GM23338 (cell line): Measurements from ENCODE around the gene TECPR2. TPM values are rescaled to one million over a fixed set of nuclear protein-coding genes. Genes with fewer than 3 reads are reported as not detected.

Source experiments
- ATAC-seq: fragments of 200-7000 bp; cut with Tn5 transposase; 3 replicates; pipeline ENCODE4 v1.9.1; 2020
- DNase-seq: peaks from one replicate; pipeline ENCODE4 v3.0.0-alpha.2; 2015; ENCODE audit warnings: low spot score
- H2AFZ ChIP-seq: fragments of 200-600 bp; sonication (generic); 2 replicates; pipeline ENCODE4 v1.8.0; 2016; ENCODE audit warnings: antibody characterized with exemption, mild to moderate bottlenecking, moderate library complexity
- H3F3A ChIP-seq: fragments of 200-600 bp; sonication (generic); replicated peaks from 2 replicates; pipeline ENCODE4 v1.8.0; 2017; ENCODE audit warnings: antibody characterized with exemption, mixed run types, low read depth
- H3K27ac ChIP-seq: fragments of 200-600 bp; sonication (generic); 2 replicates; pipeline ENCODE4 v1.6.1; 2016; ENCODE audit warnings: low read depth
- H3K27me3 ChIP-seq: fragments of 200-600 bp; sonication (generic); 2 replicates; pipeline ENCODE4 v1.8.0; 2016; ENCODE audit warnings: mild to moderate bottlenecking, mixed run types, moderate library complexity; ENCODE audit not compliant: insufficient read depth
- H3K36me3 ChIP-seq: fragments of 200-600 bp; sonication (generic); 2 replicates; pipeline ENCODE4 v1.8.0; 2016; ENCODE audit warnings: mild to moderate bottlenecking; ENCODE audit not compliant: insufficient read depth
- H3K4me1 ChIP-seq: fragments of 200-600 bp; sonication (generic); 2 replicates; pipeline ENCODE4 v1.8.0; 2016; ENCODE audit warnings: mild to moderate bottlenecking, moderate library complexity; ENCODE audit not compliant: insufficient read depth
- H3K4me2 ChIP-seq: fragments of 200-600 bp; sonication (generic); 2 replicates; pipeline ENCODE4 v1.7.1; 2017; ENCODE audit warnings: mixed run types
- H3K4me3 ChIP-seq: fragments of 200-600 bp; sonication (generic); 2 replicates; pipeline ENCODE4 v1.6.1; 2016; ENCODE audit warnings: mixed run types
- H3K79me2 ChIP-seq: fragments of 200-600 bp; sonication (generic); replicated peaks from 2 replicates; pipeline ENCODE4 v1.8.0; 2017; ENCODE audit warnings: mild to moderate bottlenecking; ENCODE audit not compliant: insufficient read depth
- H3K9me2 ChIP-seq: fragments of 200-600 bp; sonication (generic); 2 replicates; pipeline ENCODE4 v1.8.0; 2017; ENCODE audit not compliant: insufficient read depth
- H4K20me1 ChIP-seq: fragments of 200-600 bp; sonication (generic); replicated peaks from 2 replicates; pipeline ENCODE4 v1.8.0; 2017; ENCODE audit warnings: mild to moderate bottlenecking; ENCODE audit not compliant: insufficient read depth
- H3K27ac Mint-ChIP-seq: 2 replicates; pipeline ENCODE4 v1.8.0; 2020; ENCODE audit warnings: inconsistent platforms, mild to moderate bottlenecking, moderate library complexity, mixed read lengths
- H3K27me3 Mint-ChIP-seq: 3 replicates; pipeline ENCODE4 v1.8.0; 2022; ENCODE audit warnings: low read depth, mild to moderate bottlenecking, moderate library complexity, mixed read lengths, inconsistent platforms; ENCODE audit not compliant: insufficient read depth, poor library complexity
- H3K36me3 Mint-ChIP-seq: 3 replicates; pipeline ENCODE4 v1.8.0; 2021; ENCODE audit warnings: low read depth, mild to moderate bottlenecking, inconsistent platforms, moderate library complexity, mixed read lengths
- H3K4me1 Mint-ChIP-seq: 3 replicates; pipeline ENCODE4 v1.8.0; 2020; ENCODE audit warnings: mild to moderate bottlenecking, inconsistent platforms, mixed read lengths
- H3K4me3 Mint-ChIP-seq: 3 replicates; pipeline ENCODE4 v1.8.0; 2021; ENCODE audit warnings: moderate library complexity, mild to moderate bottlenecking, inconsistent platforms, mixed read lengths
- H3K9me3 Mint-ChIP-seq: 3 replicates; pipeline ENCODE4 v1.8.0; 2020; ENCODE audit warnings: moderate library complexity, mild to moderate bottlenecking, inconsistent platforms, mixed read lengths
- CREB1 ChIP-seq: fragments of 250-450 bp; sonication (Bioruptor Pico); IDR thresholded peaks from 2 replicates; pipeline ENCODE4 v1.5.0; 2020; ENCODE audit warnings: low read depth, mild to moderate bottlenecking, moderate library complexity
- CTCF ChIP-seq, 2 experiments: fragments of 200-600 bp in 1 of 2; sonication (generic) in 1 of 2; conservative IDR thresholded peaks; 2 replicates each; pipeline versions ENCODE4 v1.5.1 to v1.6.1; 2016 to 2017; ENCODE audit warnings: antibody characterized with exemption in 2 of 2, low read depth in 2 of 2, mild to moderate bottlenecking in 2 of 2, moderate library complexity in 1 of 2
- EZH2 ChIP-seq: fragments of 200-600 bp; sonication (generic); IDR thresholded peaks from one replicate; pipeline ENCODE4 v1.8.0; 2017; ENCODE audit warnings: antibody characterized with exemption, mild to moderate bottlenecking, low read depth; ENCODE audit not compliant: unreplicated experiment
- EZH2phosphoT487 ChIP-seq: fragments of 200-600 bp; sonication (generic); IDR thresholded peaks from one replicate; pipeline ENCODE4 v1.8.1; 2018; ENCODE audit warnings: antibody characterized with exemption; ENCODE audit not compliant: unreplicated experiment
- JUNB ChIP-seq: IDR thresholded peaks from one replicate; pipeline ENCODE4 v1.6.1; 2016; ENCODE audit warnings: antibody characterized with exemption; ENCODE audit not compliant: unreplicated experiment
- NANOG ChIP-seq: IDR thresholded peaks from 2 replicates; pipeline ENCODE4 v1.6.1; 2016; ENCODE audit warnings: antibody characterized with exemption, borderline replicate concordance
- POLR2AphosphoS5 ChIP-seq: IDR thresholded peaks from 2 replicates; pipeline ENCODE4 v1.6.1; 2016; ENCODE audit warnings: antibody characterized with exemption, low read depth
- STAT1 ChIP-seq: IDR thresholded peaks from one replicate; pipeline ENCODE4 v1.6.1; 2016; ENCODE audit warnings: antibody characterized with exemption; ENCODE audit not compliant: unreplicated experiment
- ZNF114 ChIP-seq: fragments of 250-450 bp; sonication (Bioruptor Pico); IDR thresholded peaks from 2 replicates; pipeline ENCODE4 v1.5.0; 2020; ENCODE audit warnings: mild to moderate bottlenecking, moderate library complexity
- ZNF331 ChIP-seq: fragments of 250-450 bp; sonication (Bioruptor Pico); IDR thresholded peaks from 2 replicates; pipeline ENCODE4 v1.5.0; 2020; ENCODE audit warnings: low read depth, mild to moderate bottlenecking, moderate library complexity
- polyA plus RNA-seq: library from polyadenylated mRNA; unstranded; fragments of >200 nt; fragmentation: Nextera tagmentation; extraction: Ambion mirVana; gene quantifications from 2 replicates; pipeline ENCODE4 v1.2.1, GENCODE V29; 2016
- total RNA-seq: library from RNA; depleted of rRNA; stranded (reverse); fragments of >200 nt; shearing (Covaris generic); gene quantifications from 2 replicates; pipeline ENCODE4 v1.2.3, GENCODE V29; 2014
- TF ChIP-seq, protein P1 (sequence below): IDR thresholded peaks from one replicate; pipeline ENCODE4 v1.6.1; 2018; ENCODE audit warnings: antibody characterized with exemption; ENCODE audit not compliant: unreplicated experiment
- TF ChIP-seq, protein P2 (sequence below): fragments of 250-450 bp; sonication (Bioruptor Pico); IDR thresholded peaks from 2 replicates; pipeline ENCODE4 v1.5.0; 2020; ENCODE audit warnings: mild to moderate bottlenecking, moderate library complexity
- TF ChIP-seq, protein P3 (sequence below): IDR thresholded peaks from 2 replicates; pipeline ENCODE4 v1.6.1; 2016; ENCODE audit warnings: antibody characterized with exemption

Gene TECPR2
- total and polyA plus RNA-seq, 2 experiments from 2014 or later = 4.8 to 20.5 TPM

GRCh38 chr14:102528431-102529170, 165.9 kb downstream of the TECPR2 start:
- no peaks in the 10 kb centered on the region; the same call in 1 of the 2 replicates for H3K27me3 ChIP-seq
- ATAC-seq (no peak), DNase-seq (no peak)
- no peaks in the 10 kb centered on the region for H4K20me1 ChIP-seq
- no peaks in the 10 kb centered on the region for H3K79me2 ChIP-seq
- no peak overlapping the region for H3K4me3 Mint-ChIP-seq
- peaks cover 11% of the 10 kb centered on the region; the same call in 1 of the 2 replicates for H3F3A ChIP-seq
- no peaks in the 10 kb centered on the region for H3K36me3 ChIP-seq
- H3K36me3 Mint-ChIP-seq = no peaks in the 10 kb centered on the region
- no peak overlapping the region for H2AFZ ChIP-seq
- TF ChIP-seq CREB1 (CRISPR knock-in tag) (no peak), NANOG (no peak), JUNB (no peak), ZNF114 (no peak), CTCF (conservative IDR thresholded peaks at IDR 0.05; ENCODE audit: low read depth in 2 of 2) (no peak), POLR2AphosphoS5 (no peak), EZH2phosphoT487 (no peak), ZNF331 (CRISPR knock-in tag) (no peak), STAT1 (no peak), EZH2 (no peak)
- TF ChIP-seq, protein P1, sequence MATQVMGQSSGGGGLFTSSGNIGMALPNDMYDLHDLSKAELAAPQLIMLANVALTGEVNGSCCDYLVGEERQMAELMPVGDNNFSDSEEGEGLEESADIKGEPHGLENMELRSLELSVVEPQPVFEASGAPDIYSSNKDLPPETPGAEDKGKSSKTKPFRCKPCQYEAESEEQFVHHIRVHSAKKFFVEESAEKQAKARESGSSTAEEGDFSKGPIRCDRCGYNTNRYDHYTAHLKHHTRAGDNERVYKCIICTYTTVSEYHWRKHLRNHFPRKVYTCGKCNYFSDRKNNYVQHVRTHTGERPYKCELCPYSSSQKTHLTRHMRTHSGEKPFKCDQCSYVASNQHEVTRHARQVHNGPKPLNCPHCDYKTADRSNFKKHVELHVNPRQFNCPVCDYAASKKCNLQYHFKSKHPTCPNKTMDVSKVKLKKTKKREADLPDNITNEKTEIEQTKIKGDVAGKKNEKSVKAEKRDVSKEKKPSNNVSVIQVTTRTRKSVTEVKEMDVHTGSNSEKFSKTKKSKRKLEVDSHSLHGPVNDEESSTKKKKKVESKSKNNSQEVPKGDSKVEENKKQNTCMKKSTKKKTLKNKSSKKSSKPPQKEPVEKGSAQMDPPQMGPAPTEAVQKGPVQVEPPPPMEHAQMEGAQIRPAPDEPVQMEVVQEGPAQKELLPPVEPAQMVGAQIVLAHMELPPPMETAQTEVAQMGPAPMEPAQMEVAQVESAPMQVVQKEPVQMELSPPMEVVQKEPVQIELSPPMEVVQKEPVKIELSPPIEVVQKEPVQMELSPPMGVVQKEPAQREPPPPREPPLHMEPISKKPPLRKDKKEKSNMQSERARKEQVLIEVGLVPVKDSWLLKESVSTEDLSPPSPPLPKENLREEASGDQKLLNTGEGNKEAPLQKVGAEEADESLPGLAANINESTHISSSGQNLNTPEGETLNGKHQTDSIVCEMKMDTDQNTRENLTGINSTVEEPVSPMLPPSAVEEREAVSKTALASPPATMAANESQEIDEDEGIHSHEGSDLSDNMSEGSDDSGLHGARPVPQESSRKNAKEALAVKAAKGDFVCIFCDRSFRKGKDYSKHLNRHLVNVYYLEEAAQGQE = no peak
- TF ChIP-seq, protein P2, sequence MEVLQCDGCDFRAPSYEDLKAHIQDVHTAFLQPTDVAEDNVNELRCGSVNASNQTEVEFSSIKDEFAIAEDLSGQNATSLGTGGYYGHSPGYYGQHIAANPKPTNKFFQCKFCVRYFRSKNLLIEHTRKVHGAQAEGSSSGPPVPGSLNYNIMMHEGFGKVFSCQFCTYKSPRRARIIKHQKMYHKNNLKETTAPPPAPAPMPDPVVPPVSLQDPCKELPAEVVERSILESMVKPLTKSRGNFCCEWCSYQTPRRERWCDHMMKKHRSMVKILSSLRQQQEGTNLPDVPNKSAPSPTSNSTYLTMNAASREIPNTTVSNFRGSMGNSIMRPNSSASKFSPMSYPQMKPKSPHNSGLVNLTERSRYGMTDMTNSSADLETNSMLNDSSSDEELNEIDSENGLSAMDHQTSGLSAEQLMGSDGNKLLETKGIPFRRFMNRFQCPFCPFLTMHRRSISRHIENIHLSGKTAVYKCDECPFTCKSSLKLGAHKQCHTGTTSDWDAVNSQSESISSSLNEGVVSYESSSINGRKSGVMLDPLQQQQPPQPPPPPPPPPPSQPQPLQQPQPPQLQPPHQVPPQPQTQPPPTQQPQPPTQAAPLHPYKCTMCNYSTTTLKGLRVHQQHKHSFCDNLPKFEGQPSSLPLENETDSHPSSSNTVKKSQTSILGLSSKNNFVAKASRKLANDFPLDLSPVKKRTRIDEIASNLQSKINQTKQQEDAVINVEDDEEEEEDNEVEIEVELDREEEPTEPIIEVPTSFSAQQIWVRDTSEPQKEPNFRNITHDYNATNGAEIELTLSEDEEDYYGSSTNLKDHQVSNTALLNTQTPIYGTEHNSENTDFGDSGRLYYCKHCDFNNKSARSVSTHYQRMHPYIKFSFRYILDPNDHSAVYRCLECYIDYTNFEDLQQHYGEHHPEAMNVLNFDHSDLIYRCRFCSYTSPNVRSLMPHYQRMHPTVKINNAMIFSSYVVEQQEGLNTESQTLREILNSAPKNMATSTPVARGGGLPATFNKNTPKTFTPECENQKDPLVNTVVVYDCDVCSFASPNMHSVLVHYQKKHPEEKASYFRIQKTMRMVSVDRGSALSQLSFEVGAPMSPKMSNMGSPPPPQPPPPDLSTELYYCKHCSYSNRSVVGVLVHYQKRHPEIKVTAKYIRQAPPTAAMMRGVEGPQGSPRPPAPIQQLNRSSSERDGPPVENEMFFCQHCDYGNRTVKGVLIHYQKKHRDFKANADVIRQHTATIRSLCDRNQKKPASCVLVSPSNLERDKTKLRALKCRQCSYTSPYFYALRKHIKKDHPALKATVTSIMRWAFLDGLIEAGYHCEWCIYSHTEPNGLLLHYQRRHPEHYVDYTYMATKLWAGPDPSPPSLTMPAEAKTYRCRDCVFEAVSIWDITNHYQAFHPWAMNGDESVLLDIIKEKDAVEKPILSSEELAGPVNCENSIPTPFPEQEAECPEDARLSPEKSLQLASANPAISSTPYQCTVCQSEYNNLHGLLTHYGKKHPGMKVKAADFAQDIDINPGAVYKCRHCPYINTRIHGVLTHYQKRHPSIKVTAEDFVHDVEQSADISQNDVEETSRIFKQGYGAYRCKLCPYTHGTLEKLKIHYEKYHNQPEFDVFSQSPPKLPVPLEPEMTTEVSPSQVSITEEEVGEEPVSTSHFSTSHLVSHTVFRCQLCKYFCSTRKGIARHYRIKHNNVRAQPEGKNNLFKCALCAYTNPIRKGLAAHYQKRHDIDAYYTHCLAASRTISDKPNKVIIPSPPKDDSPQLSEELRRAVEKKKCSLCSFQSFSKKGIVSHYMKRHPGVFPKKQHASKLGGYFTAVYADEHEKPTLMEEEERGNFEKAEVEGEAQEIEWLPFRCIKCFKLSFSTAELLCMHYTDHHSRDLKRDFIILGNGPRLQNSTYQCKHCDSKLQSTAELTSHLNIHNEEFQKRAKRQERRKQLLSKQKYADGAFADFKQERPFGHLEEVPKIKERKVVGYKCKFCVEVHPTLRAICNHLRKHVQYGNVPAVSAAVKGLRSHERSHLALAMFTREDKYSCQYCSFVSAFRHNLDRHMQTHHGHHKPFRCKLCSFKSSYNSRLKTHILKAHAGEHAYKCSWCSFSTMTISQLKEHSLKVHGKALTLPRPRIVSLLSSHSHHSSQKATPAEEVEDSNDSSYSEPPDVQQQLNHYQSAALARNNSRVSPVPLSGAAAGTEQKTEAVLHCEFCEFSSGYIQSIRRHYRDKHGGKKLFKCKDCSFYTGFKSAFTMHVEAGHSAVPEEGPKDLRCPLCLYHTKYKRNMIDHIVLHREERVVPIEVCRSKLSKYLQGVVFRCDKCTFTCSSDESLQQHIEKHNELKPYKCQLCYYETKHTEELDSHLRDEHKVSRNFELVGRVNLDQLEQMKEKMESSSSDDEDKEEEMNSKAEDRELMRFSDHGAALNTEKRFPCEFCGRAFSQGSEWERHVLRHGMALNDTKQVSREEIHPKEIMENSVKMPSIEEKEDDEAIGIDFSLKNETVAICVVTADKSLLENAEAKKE = no peak
- TF ChIP-seq, protein P3, sequence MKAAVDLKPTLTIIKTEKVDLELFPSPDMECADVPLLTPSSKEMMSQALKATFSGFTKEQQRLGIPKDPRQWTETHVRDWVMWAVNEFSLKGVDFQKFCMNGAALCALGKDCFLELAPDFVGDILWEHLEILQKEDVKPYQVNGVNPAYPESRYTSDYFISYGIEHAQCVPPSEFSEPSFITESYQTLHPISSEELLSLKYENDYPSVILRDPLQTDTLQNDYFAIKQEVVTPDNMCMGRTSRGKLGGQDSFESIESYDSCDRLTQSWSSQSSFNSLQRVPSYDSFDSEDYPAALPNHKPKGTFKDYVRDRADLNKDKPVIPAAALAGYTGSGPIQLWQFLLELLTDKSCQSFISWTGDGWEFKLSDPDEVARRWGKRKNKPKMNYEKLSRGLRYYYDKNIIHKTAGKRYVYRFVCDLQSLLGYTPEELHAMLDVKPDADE = no peak
- H3K4me3 ChIP-seq = no peak overlapping the region
- peaks cover 6% of the 10 kb centered on the region for H3K27me3 Mint-ChIP-seq
- no peak overlapping the region for H3K27ac Mint-ChIP-seq
- H3K4me2 ChIP-seq = no peak overlapping the region
- H3K4me1 ChIP-seq = peaks cover 17% of the 10 kb centered on the region
- no peaks in the 10 kb centered on the region for H3K9me3 Mint-ChIP-seq
- H3K27ac ChIP-seq = no peak overlapping the region
- H3K9me2 ChIP-seq = no peaks in the 10 kb centered on the region
- H3K4me1 Mint-ChIP-seq = peaks cover 15% of the 10 kb centered on the region
